CD4-positive, CD25-positive, alpha-beta regulatory T cell (primary cell): ENCODE results near the gene CCDC73. TPM values are rescaled to one million over a fixed set of nuclear protein-coding genes. Genes with fewer than 3 reads are reported as not detected.
"Not testable (repeated sequence)": the region's sequence is repeated elsewhere in the genome, so short reads cannot be mapped to it uniquely, and the experiment has no call there.

Experiments
- ATAC-seq, 2 donors: fragments of 150-1000 bp; cut with Tn5 transposase; one replicate each; pipeline ENCODE4 v1.10.0; 2021; ENCODE audit warnings: low read depth in 2 of 2, moderate number of reproducible peaks in 2 of 2, moderate library complexity in 1 of 2
- DNase-seq, 3 donors: peaks; one replicate each; pipeline versions ENCODE4 v3.0.0 to v3.0.0-alpha.2; 2012 to 2022; ENCODE audit warnings: mixed read lengths in 1 of 3
- H3K27ac ChIP-seq: one replicate; pipeline ENCODE4 v1.7.0; 2013; ENCODE audit warnings: mild to moderate bottlenecking, low read length; ENCODE audit not compliant: insufficient read depth, poor library complexity, severe bottlenecking
- H3K27me3 ChIP-seq: one replicate; pipeline ENCODE4 v1.7.0; 2013; ENCODE audit warnings: low read length; ENCODE audit not compliant: control insufficient read depth, insufficient read depth
- H3K36me3 ChIP-seq: one replicate; pipeline ENCODE4 v1.7.0; 2013; ENCODE audit warnings: mild to moderate bottlenecking, low read length, moderate library complexity; ENCODE audit not compliant: control insufficient read depth, insufficient read depth
- H3K4me1 ChIP-seq: 2 replicates; pipeline ENCODE4 v1.7.0; 2013; ENCODE audit warnings: mild to moderate bottlenecking, low read length; ENCODE audit not compliant: insufficient read depth, control insufficient read depth, poor library complexity, severe bottlenecking
- H3K4me3 ChIP-seq: one replicate; pipeline ENCODE4 v1.7.0; 2013; ENCODE audit warnings: low read depth, mild to moderate bottlenecking, low read length, moderate library complexity
- H3K9me3 ChIP-seq, 2 experiments: 1 replicate in 1 of 2; 2 replicates in 1 of 2; pipeline ENCODE4 v1.7.0; 2013; ENCODE audit warnings: low read length in 2 of 2, mild to moderate bottlenecking in 1 of 2, moderate library complexity in 1 of 2; ENCODE audit not compliant: control insufficient read depth in 2 of 2
- H3K27ac Mint-ChIP-seq, 3 donors: one replicate each; pipeline ENCODE4 v1.8.0; 2020 to 2022; ENCODE audit warnings: mild to moderate bottlenecking in 3 of 3, mixed read lengths in 3 of 3, moderate library complexity in 2 of 3
- H3K27me3 Mint-ChIP-seq: one replicate; pipeline ENCODE4 v1.8.0; 2022; ENCODE audit warnings: mild to moderate bottlenecking, mixed read lengths
- H3K36me3 Mint-ChIP-seq: one replicate; pipeline ENCODE4 v1.8.0; 2020; ENCODE audit warnings: mixed read lengths
- H3K4me1 Mint-ChIP-seq, 4 donors: one replicate each; pipeline ENCODE4 v1.8.0; 2020 to 2022; ENCODE audit warnings: mixed read lengths in 4 of 4, mild to moderate bottlenecking in 1 of 4
- H3K4me3 Mint-ChIP-seq, 4 donors: one replicate each; pipeline ENCODE4 v1.8.0; 2020 to 2022; ENCODE audit warnings: mild to moderate bottlenecking in 4 of 4, mixed read lengths in 4 of 4, moderate library complexity in 3 of 4
- H3K9me3 Mint-ChIP-seq, 7 donors: one replicate each; pipeline ENCODE4 v1.8.0; 2020 to 2022; ENCODE audit warnings: mixed read lengths in 7 of 7, mild to moderate bottlenecking in 3 of 7, moderate library complexity in 2 of 7
- polyA plus RNA-seq, 4 donors: library from polyadenylated mRNA; unstranded; fragments of 300-500 nt; fragmentation: Illumina TruSeq; gene quantifications; one replicate each; pipeline ENCODE4 v1.2.3, GENCODE V29; 2021
- total RNA-seq: library from RNA; stranded (reverse); gene quantifications from one replicate; pipeline ENCODE4 v1.2.3, GENCODE V29; 2022

CCDC73 gene
- total and polyA plus RNA-seq, 5 donors from 2014 or later: 0.03 TPM; not detected in 4

GRCh38 chr11:32641361-32641760 lies 153.1 kb downstream of the CCDC73 start:
- H3K36me3 Mint-ChIP-seq: no peaks in the 10 kb centered on the region
- peaks cover 6% of the 10 kb centered on the region for H3K27me3 Mint-ChIP-seq
- peaks cover 0 to 4% (median 0%) of the 10 kb centered on the region in 7 donors for H3K9me3 Mint-ChIP-seq
- no peak for DNase-seq
- no peak overlapping the region for H3K4me3 Mint-ChIP-seq
- no peak for ATAC-seq
- no peaks in the 10 kb centered on the region for H3K27me3 ChIP-seq
- no peaks in the 10 kb centered on the region for H3K4me1 ChIP-seq
- H3K36me3 ChIP-seq: no peaks in the 10 kb centered on the region
- no peaks in the 10 kb centered on the region for H3K9me3 ChIP-seq
- H3K27ac Mint-ChIP-seq: no peak overlapping the region
- H3K27ac ChIP-seq: no peak overlapping the region
- no peaks in the 10 kb centered on the region for H3K4me1 Mint-ChIP-seq
- no peak overlapping the region for H3K4me3 ChIP-seq

GRCh38 chr11:32635819-32636218 lies 158.6 kb downstream of the CCDC73 start:
- no peaks in the 10 kb centered on the region for H3K4me1 Mint-ChIP-seq
- H3K4me3 Mint-ChIP-seq: no peak overlapping the region
- Histone ChIP-seq H3K27me3 (peaks cover 4% of the 10 kb centered on the region), H3K36me3 (no peaks in the 10 kb centered on the region), H3K9me3 (no peaks in the 10 kb centered on the region), H3K4me1 (no peaks in the 10 kb centered on the region), H3K27ac (no peak overlapping the region), H3K4me3 (no peak overlapping the region)
- H3K27ac Mint-ChIP-seq: no peak overlapping the region
- peaks cover 6% of the 10 kb centered on the region for H3K27me3 Mint-ChIP-seq
- ATAC-seq: no peak
- peaks cover 0 to 4% (median 0%) of the 10 kb centered on the region in 7 donors for H3K9me3 Mint-ChIP-seq
- no peaks in the 10 kb centered on the region for H3K36me3 Mint-ChIP-seq
- no peak for DNase-seq

- Histone ChIP-seq H3K27me3 (peaks cover 4% of the 10 kb centered on the region), H3K27ac (no peak overlapping the region), H3K4me3 (no peak overlapping the region), H3K9me3 (no peaks in the 10 kb centered on the region), H3K4me1 (no peaks in the 10 kb centered on the region), H3K36me3 (no peaks in the 10 kb centered on the region)
- Mint-ChIP-seq H3K4me1 (no peaks in the 10 kb centered on the region), H3K4me3 (no peak overlapping the region), H3K27ac (no peak overlapping the region), H3K27me3 (no peaks in the 10 kb centered on the region), H3K36me3 (no peaks in the 10 kb centered on the region), H3K9me3 (peaks cover 0 to 7% (median 0%) of the 10 kb centered on the region in 7 donors)
- no peak for ATAC-seq
- no peak for DNase-seq
Measured at GRCh38 chr11:32630844-32631243, 163.6 kb downstream of the CCDC73 start.

GRCh38 chr11:32616903-32617302 lies 177.6 kb downstream of the CCDC73 start:
- H3K9me3 ChIP-seq: no peaks in the 10 kb centered on the region
- no peak for DNase-seq
- H3K27ac Mint-ChIP-seq: no peak overlapping the region
- no peaks in the 10 kb centered on the region for H3K4me1 ChIP-seq
- H3K9me3 Mint-ChIP-seq: peaks cover 0 to 9% (median 4%) of the 10 kb centered on the region in 7 donors
- no peaks in the 10 kb centered on the region for H3K36me3 ChIP-seq
- H3K27ac ChIP-seq: no peak overlapping the region
- peaks cover 19% of the 10 kb centered on the region for H3K27me3 Mint-ChIP-seq
- ATAC-seq: no peak
- no peaks in the 10 kb centered on the region for H3K4me1 Mint-ChIP-seq
- no peaks in the 10 kb centered on the region for H3K36me3 Mint-ChIP-seq
- no peak overlapping the region for H3K4me3 Mint-ChIP-seq
- no peak overlapping the region for H3K4me3 ChIP-seq
- H3K27me3 ChIP-seq: no peaks in the 10 kb centered on the region

GRCh38 chr11:32615422-32615821 lies 179.0 kb downstream of the CCDC73 start:
- Histone ChIP-seq H3K4me1 (no peaks in the 10 kb centered on the region), H3K27ac (no peak overlapping the region), H3K27me3 (no peaks in the 10 kb centered on the region), H3K9me3 (no peaks in the 10 kb centered on the region), H3K36me3 (no peaks in the 10 kb centered on the region), H3K4me3 (no peak overlapping the region)
- no peaks in the 10 kb centered on the region for H3K36me3 Mint-ChIP-seq
- H3K27me3 Mint-ChIP-seq: peaks cover 19% of the 10 kb centered on the region
- DNase-seq (no peak), ATAC-seq (no peak)
- no peaks in the 10 kb centered on the region for H3K4me1 Mint-ChIP-seq
- H3K4me3 Mint-ChIP-seq: no peak overlapping the region
- peaks cover 0 to 4% (median 3%) of the 10 kb centered on the region in 7 donors for H3K9me3 Mint-ChIP-seq
- H3K27ac Mint-ChIP-seq: no peak overlapping the region

- Histone ChIP-seq H3K36me3 (no peaks in the 10 kb centered on the region), H3K4me1 (no peaks in the 10 kb centered on the region), H3K27ac (no peak overlapping the region), H3K27me3 (no peaks in the 10 kb centered on the region), H3K9me3 (no peaks in the 10 kb centered on the region), H3K4me3 (no peak overlapping the region)
- no peaks in the 10 kb centered on the region for H3K4me1 Mint-ChIP-seq
- peaks cover 0 to 5% (median 0%) of the 10 kb centered on the region in 7 donors for H3K9me3 Mint-ChIP-seq
- H3K36me3 Mint-ChIP-seq: peaks cover 8% of the 10 kb centered on the region
- ATAC-seq: no peak
- H3K27me3 Mint-ChIP-seq: peaks cover 19% of the 10 kb centered on the region
- no peak overlapping the region for H3K27ac Mint-ChIP-seq
- DNase-seq: no peak
- no peak overlapping the region for H3K4me3 Mint-ChIP-seq
Measured at GRCh38 chr11:32613500-32614151, 180.8 kb downstream of the CCDC73 start.

- H3K9me3 Mint-ChIP-seq: peaks cover 0 to 8% (median 3%) of the 10 kb centered on the region in 7 donors
- Histone ChIP-seq H3K4me3 (no peak overlapping the region), H3K27me3 (no peaks in the 10 kb centered on the region), H3K36me3 (no peaks in the 10 kb centered on the region), H3K9me3 (no peaks in the 10 kb centered on the region), H3K4me1 (no peaks in the 10 kb centered on the region), H3K27ac (no peak overlapping the region)
- H3K27me3 Mint-ChIP-seq: peaks cover 11% of the 10 kb centered on the region
- no peak for DNase-seq
- no peak overlapping the region for H3K27ac Mint-ChIP-seq
- H3K4me3 Mint-ChIP-seq: no peak overlapping the region
- ATAC-seq: no peak
- H3K4me1 Mint-ChIP-seq: peaks cover 0 to 3% (median 0%) of the 10 kb centered on the region in 4 donors
- H3K36me3 Mint-ChIP-seq: peaks cover 14% of the 10 kb centered on the region
Measured at GRCh38 chr11:32610797-32611352, 183.6 kb downstream of the CCDC73 start.

- Mint-ChIP-seq H3K36me3 (peaks cover 19% of the 10 kb centered on the region), H3K27ac (peak overlapping the region in 1 of 3 donors; percentile 17)
- H3K27me3 ChIP-seq, ATAC-seq, H3K9me3 Mint-ChIP-seq, DNase-seq, H3K4me1 ChIP-seq, H3K27ac ChIP-seq, H3K9me3 ChIP-seq, H3K4me1 Mint-ChIP-seq, H3K4me3 Mint-ChIP-seq, H3K4me3 ChIP-seq, H3K27me3 Mint-ChIP-seq: not testable (repeated sequence)
- peaks cover 15% of the 10 kb centered on the region for H3K36me3 ChIP-seq
Measured at GRCh38 chr11:32608826-32609225, 185.6 kb downstream of the CCDC73 start.
